A673 (cell line): Measurements from ENCODE around the gene CLCF1. TPM values are rescaled to one million over a fixed set of nuclear protein-coding genes. Genes with fewer than 3 reads are reported as not detected.

Experiments
- BruUV-seq: library from RNA; stranded (reverse); fragments of 400-500 nt; replicated peaks from 2 replicates; lab custom pipeline; 2021; lab: Mats Ljungman, UMichigan
- CTCF ChIA-PET: fragments of 300-600 bp; sonication (Branson Sonifier 250); formaldehyde crosslinking; loops from one replicate; lab custom pipeline; 2022; ENCODE audit warnings: antibody characterized with exemption; lab: Charles Lee
- POLR2A ChIA-PET: fragments of 300-600 bp; sonication (Branson Sonifier 250); formaldehyde crosslinking; loops from one replicate; lab custom pipeline; 2022; ENCODE audit warnings: antibody characterized with exemption; ENCODE audit not compliant: low non-redundant PET; lab: Charles Lee
- DNase-seq: peaks from one replicate; pipeline ENCODE4 v3.0.0-alpha.2; 2015; ENCODE audit warnings: low spot score
- H3K27ac ChIP-seq: fragments of 200-600 bp; sonication (generic); 2 replicates; pipeline ENCODE4 v1.5.1; 2016; ENCODE audit warnings: mixed run types, low read depth, mild to moderate bottlenecking, mixed read lengths, antibody characterized with exemption, low read length; ENCODE audit not compliant: poor library complexity, severe bottlenecking
- H3K27me3 ChIP-seq: fragments of 200-600 bp; sonication (generic); replicated peaks from 2 replicates; pipeline ENCODE4 v1.6.1; 2017; ENCODE audit warnings: mixed run types, low read depth, mild to moderate bottlenecking, mixed read lengths, antibody characterized with exemption, low read length; ENCODE audit not compliant: insufficient read depth, poor library complexity
- H3K36me3 ChIP-seq: fragments of 200-600 bp; sonication (generic); 2 replicates; pipeline ENCODE4 v1.6.1; 2016; ENCODE audit warnings: mixed run types, mild to moderate bottlenecking, mixed read lengths, antibody characterized with exemption, low read length; ENCODE audit not compliant: insufficient read depth, poor library complexity, severe bottlenecking
- H3K4me1 ChIP-seq: fragments of 200-600 bp; sonication (generic); 2 replicates; pipeline ENCODE4 v1.6.1; 2017; ENCODE audit warnings: mixed run types, mild to moderate bottlenecking, mixed read lengths, antibody characterized with exemption, low read length; ENCODE audit not compliant: insufficient read depth, poor library complexity, severe bottlenecking
- H3K4me3 ChIP-seq: fragments of 200-600 bp; sonication (generic); 2 replicates; pipeline ENCODE4 v1.5.1; 2016; ENCODE audit warnings: low read depth, mixed run types, mild to moderate bottlenecking, mixed read lengths, low read length; ENCODE audit not compliant: poor library complexity, severe bottlenecking
- H3K9me3 ChIP-seq: fragments of 200-600 bp; sonication (generic); 2 replicates; pipeline ENCODE4 v1.6.1; 2016; ENCODE audit warnings: mixed run types, low read depth, mild to moderate bottlenecking, mixed read lengths, antibody characterized with exemption, low read length; ENCODE audit not compliant: poor library complexity, severe bottlenecking
- EZH2 ChIP-seq: fragments of 200-600 bp; sonication (generic); IDR thresholded peaks from 2 replicates; pipeline ENCODE4 v1.6.1; 2017; ENCODE audit warnings: borderline replicate concordance, low read depth, mild to moderate bottlenecking, mixed read lengths, antibody characterized with exemption, low read length; ENCODE audit not compliant: poor library complexity, severe bottlenecking
- intact Hi-C: fragments of 100-400 bp; cut with micrococcal nuclease; formaldehyde crosslinking; loops from one replicate; pipeline ENCODE4 v1.10.0; 2022; ENCODE audit not compliant: unreplicated experiment
- total RNA-seq: library from RNA; stranded (reverse); gene quantifications from 2 replicates; pipeline ENCODE4 v1.2.3, GENCODE V29; 2021
- TF ChIP-seq, protein P1 (sequence below): fragments of 300-800, 200-600 bp; sonication (generic); conservative IDR thresholded peaks from 2 replicates; pipeline ENCODE4 v1.5.1; 2017; ENCODE audit warnings: low read depth, mild to moderate bottlenecking, antibody characterized with exemption, low read length, moderate library complexity, mixed read lengths

The CLCF1 gene
- total RNA-seq, 1 experiment from 2014 or later, result 0.69 TPM

- Histone ChIP-seq H3K27ac (no peak overlapping the region), H3K9me3 (no peaks in the 10 kb centered on the region), H3K36me3 (no peaks in the 10 kb centered on the region), H3K27me3 (no peaks in the 10 kb centered on the region), H3K4me1 (peaks cover 34% of the 10 kb centered on the region), H3K4me3 (no peak overlapping the region)
- BruUV-seq, result no TSS peak
- ChIA-PET POLR2A (no interaction called here), CTCF (interaction anchor here (1.2 kb wide), 1 partner anchor 34 kb away, joined by 8 read pairs; no protein-coding TSS in a partner anchor)
- no peak for DNase-seq
- intact Hi-C loops, result no loop called here
- TF ChIP-seq, protein P1, sequence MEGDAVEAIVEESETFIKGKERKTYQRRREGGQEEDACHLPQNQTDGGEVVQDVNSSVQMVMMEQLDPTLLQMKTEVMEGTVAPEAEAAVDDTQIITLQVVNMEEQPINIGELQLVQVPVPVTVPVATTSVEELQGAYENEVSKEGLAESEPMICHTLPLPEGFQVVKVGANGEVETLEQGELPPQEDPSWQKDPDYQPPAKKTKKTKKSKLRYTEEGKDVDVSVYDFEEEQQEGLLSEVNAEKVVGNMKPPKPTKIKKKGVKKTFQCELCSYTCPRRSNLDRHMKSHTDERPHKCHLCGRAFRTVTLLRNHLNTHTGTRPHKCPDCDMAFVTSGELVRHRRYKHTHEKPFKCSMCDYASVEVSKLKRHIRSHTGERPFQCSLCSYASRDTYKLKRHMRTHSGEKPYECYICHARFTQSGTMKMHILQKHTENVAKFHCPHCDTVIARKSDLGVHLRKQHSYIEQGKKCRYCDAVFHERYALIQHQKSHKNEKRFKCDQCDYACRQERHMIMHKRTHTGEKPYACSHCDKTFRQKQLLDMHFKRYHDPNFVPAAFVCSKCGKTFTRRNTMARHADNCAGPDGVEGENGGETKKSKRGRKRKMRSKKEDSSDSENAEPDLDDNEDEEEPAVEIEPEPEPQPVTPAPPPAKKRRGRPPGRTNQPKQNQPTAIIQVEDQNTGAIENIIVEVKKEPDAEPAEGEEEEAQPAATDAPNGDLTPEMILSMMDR, result no peak
- TF ChIP-seq EZH2, result no peak
Measured at GRCh38 chr11:67366961-67367760, 6.2 kb downstream of the CLCF1 start.

GRCh38 chr11:67366546-67366945, 6.9 kb downstream of the CLCF1 start:
- BruUV-seq, result no TSS peak
- ChIA-PET POLR2A (no interaction called here), CTCF (no interaction called here)
- TF ChIP-seq EZH2, result no peak
- TF ChIP-seq, protein P1, result no peak
- no peak for DNase-seq
- intact Hi-C loops, result no loop called here
- Histone ChIP-seq H3K4me1 (peaks cover 27% of the 10 kb centered on the region), H3K9me3 (no peaks in the 10 kb centered on the region), H3K27ac (no peak overlapping the region), H3K4me3 (no peak overlapping the region), H3K27me3 (no peaks in the 10 kb centered on the region), H3K36me3 (no peaks in the 10 kb centered on the region)

DNA sequence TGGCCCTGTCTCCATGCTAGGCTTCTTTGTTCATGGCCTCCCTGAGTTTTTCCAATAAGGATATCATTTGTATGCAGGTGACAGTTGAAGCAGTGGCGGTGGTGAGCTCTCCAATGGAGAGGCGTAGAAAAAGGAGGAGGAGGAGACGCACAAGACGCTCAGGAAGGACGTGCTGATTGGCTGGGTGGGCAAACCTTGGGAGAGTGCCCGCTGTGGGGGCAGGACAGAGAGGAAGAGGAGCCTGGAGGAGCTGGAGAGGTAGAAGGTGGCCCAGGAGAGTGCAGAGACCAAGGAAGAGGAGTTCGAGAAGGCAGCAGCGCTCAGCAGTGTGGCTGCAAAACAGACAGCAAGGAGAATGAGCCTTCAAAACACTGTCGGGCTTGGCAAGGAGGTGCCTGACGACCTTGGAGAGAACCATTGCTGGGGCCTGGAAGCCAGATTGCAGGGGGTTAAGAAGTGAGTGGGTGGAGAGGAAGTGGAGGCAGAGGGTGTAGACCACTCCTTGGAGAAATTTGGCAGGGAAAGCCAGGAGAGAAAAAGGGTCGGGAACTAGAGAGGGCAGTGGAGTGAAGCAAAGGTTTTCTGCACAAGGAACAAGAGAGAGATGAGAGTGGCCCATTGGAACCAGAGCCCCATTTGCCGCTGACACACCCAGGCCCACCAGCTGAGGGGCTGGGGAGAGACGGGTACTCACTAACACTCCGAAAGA, 7.5 kb downstream of the CLCF1 start:
- intact Hi-C loops, result no loop called here
- H3K27ac ChIP-seq, result no peak overlapping the region
- CTCF ChIA-PET, result no interaction called here
- no peak for DNase-seq
- BruUV-seq, result no TSS peak
- peaks cover 25% of the 10 kb centered on the region for H3K4me1 ChIP-seq
- H3K4me3 ChIP-seq, result no peak overlapping the region
- H3K36me3 ChIP-seq, result no peaks in the 10 kb centered on the region
- TF ChIP-seq EZH2, result no peak
- TF ChIP-seq, protein P1, result no peak
- POLR2A ChIA-PET, result no interaction called here
- H3K9me3 ChIP-seq, result no peaks in the 10 kb centered on the region
- H3K27me3 ChIP-seq, result no peaks in the 10 kb centered on the region
